ENCODE data around the gene SMCO1. TPM values are rescaled to one million over a fixed set of nuclear protein-coding genes. Genes with fewer than 3 reads are reported as not detected.

SMCO1 gene
- total and polyA plus RNA-seq, 2 donors (not counting 3 experiments of a cell fraction or from before 2014, with no cell fraction given) = not detected

DNA sequence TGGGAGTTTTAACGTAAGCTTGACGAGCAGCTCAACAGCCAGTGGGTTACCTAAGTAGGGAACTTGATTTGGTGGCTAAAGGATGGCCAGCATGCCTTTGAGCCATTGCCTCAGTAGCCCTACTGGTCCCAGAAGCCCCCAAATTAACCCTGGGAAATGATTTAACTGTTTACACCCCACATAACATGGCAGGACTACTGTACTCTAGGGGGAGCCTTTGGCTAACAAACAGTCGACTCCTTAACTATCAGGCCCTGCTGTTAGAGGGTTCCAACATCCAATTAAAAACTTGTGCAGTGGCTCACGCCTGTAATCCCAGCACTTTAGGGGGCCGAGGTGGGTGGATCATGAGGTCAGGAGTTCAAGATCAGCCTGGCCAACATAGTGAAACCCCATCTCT, 9.4 kb upstream of the SMCO1 start:
- Histone ChIP-seq H3K27ac (ENCODE audit: insufficient read depth, low read depth, low read length) (no peak overlapping the region), H3K4me3 (replicated peaks in 1 of 3; ENCODE audit: insufficient read depth in 1 of 3, low read depth in 1 of 3, low read length in 3 of 3) (no peak overlapping the region), H3K9ac (replicated peaks; ENCODE audit: extremely low read depth, insufficient read depth, low read length) (no peak overlapping the region), H3K9me3 (replicated peaks; ENCODE audit: control insufficient read depth, insufficient read depth, low read length) (no peaks in the 10 kb centered on the region), H3K27me3 (ENCODE audit: control insufficient read depth in 2 of 2, insufficient read depth in 2 of 2, low read length in 2 of 2) (no peaks in the 10 kb centered on the region), H3K9me1 (replicated peaks; ENCODE audit: control insufficient read depth, extremely low read depth, insufficient read depth, low read length) (no peaks in the 10 kb centered on the region), H3K36me3 (ENCODE audit: control insufficient read depth in 2 of 2, extremely low read depth in 1 of 2, insufficient read depth in 2 of 2, low read length in 2 of 2) (no peaks in the 10 kb centered on the region), H2AFZ (ENCODE audit: low read depth, low read length) (no peak overlapping the region), H3K79me2 (ENCODE audit: control insufficient read depth, insufficient read depth, low read length) (no peaks in the 10 kb centered on the region), H3K4me1 (ENCODE audit: control insufficient read depth, extremely low read depth, insufficient read depth, low read length) (peaks cover 4% of the 10 kb centered on the region), H3K4me2 (ENCODE audit: insufficient read depth, low read length) (no peak overlapping the region), H4K20me1 (replicated peaks; ENCODE audit: control insufficient read depth, extremely low read depth, insufficient read depth, low read length) (no peaks in the 10 kb centered on the region)
- DNase-seq (ENCODE audit: low read depth, low spot score) = peak; percentile 39
- ChIA-PET POLR2A (no interaction called here), CTCF (interaction anchor here (0.7 to 5.7 kb wide), 14 partner anchors 31 to 445 kb away, joined by 3 to 75 read pairs (median 4); partner anchors contain the start of genes FBXO45 and WDR53)
- dilution Hi-C loops (cut with MboI; ENCODE audit: extremely low pct_ligation_motif_present, low sequenced_read_pairs) (no loop called here), intact Hi-C loops (cut with micrococcal nuclease) (loop anchor here (5.0 to 10.0 kb wide), 2 partner anchors 443 to 630 kb away; partner anchors contain the start of gene PIGZ)
- no TSS peak for BruUV-seq (replicated peaks)
- no peak for TF ChIP-seq POLR2AphosphoS5 (IDR thresholded peaks at IDR 0.05; ENCODE audit: insufficient read depth, low read depth, low read length)
- TF ChIP-seq, protein P1, sequence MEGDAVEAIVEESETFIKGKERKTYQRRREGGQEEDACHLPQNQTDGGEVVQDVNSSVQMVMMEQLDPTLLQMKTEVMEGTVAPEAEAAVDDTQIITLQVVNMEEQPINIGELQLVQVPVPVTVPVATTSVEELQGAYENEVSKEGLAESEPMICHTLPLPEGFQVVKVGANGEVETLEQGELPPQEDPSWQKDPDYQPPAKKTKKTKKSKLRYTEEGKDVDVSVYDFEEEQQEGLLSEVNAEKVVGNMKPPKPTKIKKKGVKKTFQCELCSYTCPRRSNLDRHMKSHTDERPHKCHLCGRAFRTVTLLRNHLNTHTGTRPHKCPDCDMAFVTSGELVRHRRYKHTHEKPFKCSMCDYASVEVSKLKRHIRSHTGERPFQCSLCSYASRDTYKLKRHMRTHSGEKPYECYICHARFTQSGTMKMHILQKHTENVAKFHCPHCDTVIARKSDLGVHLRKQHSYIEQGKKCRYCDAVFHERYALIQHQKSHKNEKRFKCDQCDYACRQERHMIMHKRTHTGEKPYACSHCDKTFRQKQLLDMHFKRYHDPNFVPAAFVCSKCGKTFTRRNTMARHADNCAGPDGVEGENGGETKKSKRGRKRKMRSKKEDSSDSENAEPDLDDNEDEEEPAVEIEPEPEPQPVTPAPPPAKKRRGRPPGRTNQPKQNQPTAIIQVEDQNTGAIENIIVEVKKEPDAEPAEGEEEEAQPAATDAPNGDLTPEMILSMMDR (IDR thresholded peaks at IDR 0.05; ENCODE audit: extremely low read depth in 1 of 2, insufficient read depth in 1 of 2, low read depth in 1 of 2, low read length in 2 of 2) = peak; percentile 18 to 37
- no peak for TF ChIP-seq MYC (IDR thresholded peaks at IDR 0.05; ENCODE audit: low read depth, low read length)
- no peak for TF ChIP-seq FOS (IDR thresholded peaks at IDR 0.05; ENCODE audit: borderline replicate concordance, insufficient read depth, low read length)
- no peak for TF ChIP-seq JUN (IDR thresholded peaks at IDR 0.05; ENCODE audit: borderline replicate concordance, insufficient read depth, insufficient read length, low read depth)
- no peak for TF ChIP-seq POLR2A (IDR thresholded peaks at IDR 0.05; ENCODE audit: low read depth, low read length)
- no peak for TF ChIP-seq GATA2 (IDR thresholded peaks at IDR 0.05; ENCODE audit: insufficient read depth, insufficient read length, low read depth, low read length)
- TF ChIP-seq, protein P2, sequence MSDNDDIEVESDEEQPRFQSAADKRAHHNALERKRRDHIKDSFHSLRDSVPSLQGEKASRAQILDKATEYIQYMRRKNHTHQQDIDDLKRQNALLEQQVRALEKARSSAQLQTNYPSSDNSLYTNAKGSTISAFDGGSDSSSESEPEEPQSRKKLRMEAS (IDR thresholded peaks at IDR 0.05; ENCODE audit: insufficient read depth, insufficient read length) = no peak
- FAIRE-seq = peak; percentile 52

Data from endothelial cell of umbilical vein (primary cell).